K562 (cell line): ENCODE results near the gene SAE1. TPM values are rescaled to one million over a fixed set of nuclear protein-coding genes. Genes with fewer than 3 reads are reported as not detected.

ENCODE experiments used
- CCNT2 ChIP-seq: IDR thresholded peaks from 2 replicates; pipeline ENCODE4 v1.6.1; 2011; ENCODE audit warnings: borderline replicate concordance, low read depth, mild to moderate bottlenecking, moderate library complexity, mixed read lengths, low read length; ENCODE audit not compliant: insufficient read length; ENCODE audit errors: extremely low read depth
- CREM ChIP-seq: IDR thresholded peaks from 2 replicates; pipeline ENCODE4 v1.6.1; 2014; ENCODE audit warnings: antibody characterized with exemption, low read depth
- ETV5 ChIP-seq: sonication (generic); formaldehyde crosslinking; IDR thresholded peaks from 2 replicates; pipeline ENCODE4 v1.4.0; 2020; ENCODE audit warnings: low read depth, mild to moderate bottlenecking, missing genetic modification reagents
- FOXJ2 ChIP-seq: fragments of 200-800 bp; sonication (Bioruptor generic); IDR thresholded peaks from 2 replicates; pipeline ENCODE4 v1.6.1; 2016; ENCODE audit warnings: missing genetic modification characterization, missing compliant biosample characterization
- GTF2F1 ChIP-seq: IDR thresholded peaks from 2 replicates; pipeline ENCODE4 v1.6.1; 2011; ENCODE audit warnings: low read depth, low read length, improper control_type of control experiment
- KDM4B ChIP-seq, 2 experiments: fragments of 450-650 bp in 1 of 2; sonication (generic) in 1 of 2; IDR thresholded peaks; 2 replicates each; pipeline ENCODE4 v1.6.1; 2016 to 2017; ENCODE audit warnings: borderline replicate concordance in 2 of 2, antibody characterized with exemption in 1 of 2, low read depth in 1 of 2, mild to moderate bottlenecking in 1 of 2
- MBD2 ChIP-seq: sonication (generic); IDR thresholded peaks from 2 replicates; pipeline ENCODE4 v1.6.1; 2016; ENCODE audit warnings: low read depth, borderline replicate concordance
- NR1H2 ChIP-seq: sonication (generic); formaldehyde crosslinking; IDR thresholded peaks from 2 replicates; pipeline ENCODE4 v1.4.0; 2020; ENCODE audit warnings: mild to moderate bottlenecking, missing genetic modification reagents
- PREB ChIP-seq: sonication (generic); formaldehyde crosslinking; IDR thresholded peaks from 2 replicates; pipeline ENCODE4 v1.8.1; 2023; ENCODE audit warnings: mild to moderate bottlenecking, missing genetic modification reagents
- SMARCE1 ChIP-seq: fragments of 450-650 bp; IDR thresholded peaks from 2 replicates; pipeline ENCODE4 v1.7.1; 2016; ENCODE audit warnings: mild to moderate bottlenecking
- STAT6 ChIP-seq: sonication (generic); formaldehyde crosslinking; IDR thresholded peaks from 2 replicates; pipeline ENCODE4 v1.8.1; 2023; ENCODE audit warnings: mild to moderate bottlenecking, missing genetic modification reagents
- TAF1 ChIP-seq: IDR thresholded peaks from 2 replicates; pipeline ENCODE4 v1.6.1; 2011; ENCODE audit warnings: mild to moderate bottlenecking, low read length, moderate library complexity; ENCODE audit not compliant: insufficient read depth, control insufficient read depth, severe bottlenecking; ENCODE audit errors: extremely low read depth
- ZNF589 ChIP-seq: fragments of 200-800 bp; sonication (Bioruptor generic); IDR thresholded peaks from 2 replicates; pipeline ENCODE4 v1.6.1; 2016; ENCODE audit warnings: low read depth, missing genetic modification characterization, missing compliant biosample characterization
- ZNF592 ChIP-seq: fragments of 450-650 bp; IDR thresholded peaks from 2 replicates; pipeline ENCODE4 v1.6.1; 2017; ENCODE audit warnings: antibody characterized with exemption, mild to moderate bottlenecking
- polyA plus RNA-seq, 8 experiments: library from polyadenylated mRNA; depleted of rRNA in 4 of 8; stranded (reverse) in 5 of 8; unstranded in 3 of 8; fragments of >200 nt; fragmentation: Nextera tagmentation in 2 of 8; fragmentation: Illumina TruSeq in 1 of 8; extraction: Ambion mirVana in 2 of 8; extraction: Trizol in 1 of 8; gene quantifications; 2 replicates each; pipeline versions ENCODE4 v1.2.1 to v1.2.3, GENCODE V29; 2011 to 2014; ENCODE audit warnings: inconsistent platforms in 1 of 8, missing spikeins in 1 of 8
- total RNA-seq, 7 experiments: library from RNA; depleted of rRNA in 6 of 7; stranded (reverse); fragments of >200 nt in 6 of 7; fragmentation: Illumina TruSeq in 2 of 7; extraction: Trizol in 2 of 7; gene quantifications; 2 replicates each; pipeline versions ENCODE4 v1.2.1 to v1.2.3, GENCODE V29; 2011 to 2021; ENCODE audit warnings: low replicate concordance in 1 of 7
- TF ChIP-seq, protein P1 (sequence below): sonication (generic); formaldehyde crosslinking; IDR thresholded peaks from 2 replicates; pipeline ENCODE4 v1.5.0; 2020; ENCODE audit warnings: missing genetic modification reagents

SAE1 gene
- total and polyA plus RNA-seq, 9 of the 15 experiments (the other 6 are each of a cell fraction or from before 2014, with no cell fraction given) = 82.8 to 299 (median 217) TPM

- 0 out of 2 replicates have a peak, but pooled peaks have one; percentile 25 for TF ChIP-seq ZNF589 (CRISPR knock-in tag)
- TF ChIP-seq MBD2 = peak; percentile 43; the same call in 1 of the 2 replicates
- peak; percentile 98 for TF ChIP-seq CREM
- no peak for TF ChIP-seq FOXJ2 (tag)
- peak; percentile 94; the same call in 1 of the 2 replicates for TF ChIP-seq STAT6 (CRISPR knock-in tag)
- peak; percentile 19; the same call in 1 of the 2 replicates for TF ChIP-seq GTF2F1
- peak in 1 of 2 experiments; percentile 92; a peak in 2 of 4 replicates for TF ChIP-seq KDM4B (IDR thresholded peaks at IDR 0.05; ENCODE audit: borderline replicate concordance in 2 of 2, low read depth in 1 of 2)
- TF ChIP-seq CCNT2 = peak; percentile 91
- peak; percentile 78; the same call in 1 of the 2 replicates for TF ChIP-seq PREB (CRISPR knock-in tag)
- TF ChIP-seq, protein P1, sequence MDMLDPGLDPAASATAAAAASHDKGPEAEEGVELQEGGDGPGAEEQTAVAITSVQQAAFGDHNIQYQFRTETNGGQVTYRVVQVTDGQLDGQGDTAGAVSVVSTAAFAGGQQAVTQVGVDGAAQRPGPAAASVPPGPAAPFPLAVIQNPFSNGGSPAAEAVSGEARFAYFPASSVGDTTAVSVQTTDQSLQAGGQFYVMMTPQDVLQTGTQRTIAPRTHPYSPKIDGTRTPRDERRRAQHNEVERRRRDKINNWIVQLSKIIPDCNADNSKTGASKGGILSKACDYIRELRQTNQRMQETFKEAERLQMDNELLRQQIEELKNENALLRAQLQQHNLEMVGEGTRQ (CRISPR knock-in tag) = peak; percentile 98
- peak; percentile 94 for TF ChIP-seq ETV5 (CRISPR knock-in tag)
- TF ChIP-seq SMARCE1 = peak; percentile 20; the same call in 1 of the 2 replicates
- TF ChIP-seq TAF1 = peak; percentile 76
- no peak for TF ChIP-seq ZNF592
- 0 out of 2 replicates have a peak, but pooled peaks have one; percentile 44 for TF ChIP-seq NR1H2
These were observed 125.5 kb downstream of the SAE1 start, which contains the start of gene CCDC9 (continued) for GRCh38 chr19:47255879-47256692.
